Aorta (tissue), 5 donors: Measurements from ENCODE around the gene PLCXD1. TPM values are rescaled to one million over a fixed set of nuclear protein-coding genes. Genes with fewer than 3 reads are reported as not detected.
"Not testable (repeated sequence)": the region's sequence is repeated elsewhere in the genome, so short reads cannot be mapped to it uniquely, and the experiment has no call there.

ENCODE experiments used
- ATAC-seq: fragments of 200-7000 bp; cut with Tn5 transposase; one replicate; pipeline ENCODE4 v1.9.1; 2022; ENCODE audit warnings: moderate library complexity; ENCODE audit not compliant: low FRiP score
- DNase-seq, 2 donors: peaks; one replicate each; pipeline ENCODE4 v3.0.0-alpha.2; 2020
- H3K27ac ChIP-seq, 2 donors: one replicate each; pipeline ENCODE4 v1.5.1; 2013; ENCODE audit warnings: low read length in 2 of 2, mild to moderate bottlenecking in 2 of 2, moderate library complexity in 2 of 2, control low read depth in 1 of 2, inconsistent platforms in 1 of 2, low read depth in 1 of 2
- H3K27me3 ChIP-seq, 2 donors: one replicate each; pipeline ENCODE4 v1.6.1; 2013; ENCODE audit warnings: control low read depth in 1 of 2, low read length in 1 of 2, mild to moderate bottlenecking in 1 of 2, moderate library complexity in 1 of 2; ENCODE audit not compliant: insufficient read depth in 2 of 2, control insufficient read depth in 1 of 2
- H3K36me3 ChIP-seq, 2 donors: one replicate each; pipeline ENCODE4 v1.6.1; 2013; ENCODE audit warnings: control low read depth in 1 of 2, low read length in 1 of 2, mild to moderate bottlenecking in 1 of 2; ENCODE audit not compliant: insufficient read depth in 2 of 2, control insufficient read depth in 1 of 2
- H3K4me1 ChIP-seq, 2 donors: one replicate each; pipeline ENCODE4 v1.6.1; 2013; ENCODE audit warnings: low read length in 2 of 2, control low read depth in 1 of 2, mild to moderate bottlenecking in 1 of 2, moderate library complexity in 1 of 2; ENCODE audit not compliant: insufficient read depth in 2 of 2, control insufficient read depth in 1 of 2
- H3K4me3 ChIP-seq, 2 donors: one replicate each; pipeline ENCODE4 v1.5.1; 2013; ENCODE audit warnings: low read length in 2 of 2, control low read depth in 1 of 2, mild to moderate bottlenecking in 1 of 2
- H3K9me3 ChIP-seq: one replicate; pipeline ENCODE4 v1.6.1; 2013; ENCODE audit warnings: mild to moderate bottlenecking, low read length; ENCODE audit not compliant: control insufficient read depth
- WGBS, 2 donors: extraction: QIAGEN DNeasy Blood & Tissue Kit; methylation state at CpG; one replicate each; pipeline ENCODE4 v1.1.7; 2013; 5-methylcytosine and 5-hydroxymethylcytosine counted together
- intact Hi-C, 2 donors: fragments of 100-400 bp; cut with DNase I; formaldehyde crosslinking; loops; one replicate each; pipeline versions ENCODE4 v1.14.2 to v1.15.0; 2022
- polyA plus RNA-seq, 2 donors: library from polyadenylated mRNA; stranded (reverse); fragments of 200-250 nt; gene quantifications; one replicate each; pipeline ENCODE4 v1.2.3, GENCODE V29; 2013
- total RNA-seq, 2 donors: library from RNA; stranded (reverse); fragmentation: NEBNext Ultra II Directional; extraction: Animal tissue kit (Norgen Biotek cat#: 25700); gene quantifications; one replicate each; pipeline ENCODE4 v1.2.1, GENCODE V29; 2021
- donor health status: healthy with polysubstance abuse.
- donor health status: Bipolar disorder and iron deficiency.
- donor health status: DM: no; HTN: no; CAD: no.
- donor health status: DM: no; HTN: no; CAD: no.
- donor health status: DM: yes; HTN: yes; CAD: no.

PLCXD1 gene
- total and polyA plus RNA-seq, 4 donors: 1.3 to 16.3 (median 6.7) TPM

DNA sequence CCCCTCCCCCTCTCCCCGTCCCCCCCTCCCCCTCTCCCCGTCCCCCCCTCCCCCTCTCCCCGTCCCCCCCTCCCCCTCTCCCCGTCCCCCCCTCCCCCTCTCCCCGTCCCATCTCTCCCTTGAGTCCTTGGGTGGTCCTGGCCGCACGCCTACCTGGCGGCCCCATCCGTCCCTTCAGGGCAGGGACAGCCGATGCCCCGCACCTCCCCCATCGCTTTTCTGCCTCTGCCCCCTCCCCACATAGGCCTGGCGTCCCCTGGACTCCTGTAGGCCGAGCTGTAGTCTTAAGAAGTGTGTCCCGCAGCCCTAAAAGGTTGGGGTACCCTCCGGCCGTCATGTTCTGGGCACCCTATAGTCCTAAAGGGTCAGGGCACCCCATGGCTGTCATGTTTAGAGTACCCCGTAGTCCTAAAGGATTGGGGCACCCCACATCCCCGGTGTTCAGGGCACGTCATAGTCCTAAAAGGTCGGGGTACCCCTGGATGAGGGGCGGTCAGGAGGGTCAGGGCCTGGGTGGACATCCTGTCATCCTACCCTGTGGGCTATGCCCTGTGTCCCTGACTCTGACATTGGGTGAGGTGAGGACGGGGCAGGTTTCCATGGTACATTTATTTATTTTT lies 48.2 kb downstream of the PLCXD1 start:
- no peak for DNase-seq
- 81% methylated on average over 12 to 18 of the region's 23 CpGs for WGBS, 2 donors
- Histone ChIP-seq H3K9me3 (no peaks in the 10 kb centered on the region), H3K36me3 (no peaks in the 10 kb centered on the region), H3K4me1 (no peaks in the 10 kb centered on the region), H3K27me3 (no peaks in the 10 kb centered on the region), H3K4me3 (no peak overlapping the region), H3K27ac (no peak overlapping the region)
- intact Hi-C loops: no loop called here
- ATAC-seq: no peak

DNA sequence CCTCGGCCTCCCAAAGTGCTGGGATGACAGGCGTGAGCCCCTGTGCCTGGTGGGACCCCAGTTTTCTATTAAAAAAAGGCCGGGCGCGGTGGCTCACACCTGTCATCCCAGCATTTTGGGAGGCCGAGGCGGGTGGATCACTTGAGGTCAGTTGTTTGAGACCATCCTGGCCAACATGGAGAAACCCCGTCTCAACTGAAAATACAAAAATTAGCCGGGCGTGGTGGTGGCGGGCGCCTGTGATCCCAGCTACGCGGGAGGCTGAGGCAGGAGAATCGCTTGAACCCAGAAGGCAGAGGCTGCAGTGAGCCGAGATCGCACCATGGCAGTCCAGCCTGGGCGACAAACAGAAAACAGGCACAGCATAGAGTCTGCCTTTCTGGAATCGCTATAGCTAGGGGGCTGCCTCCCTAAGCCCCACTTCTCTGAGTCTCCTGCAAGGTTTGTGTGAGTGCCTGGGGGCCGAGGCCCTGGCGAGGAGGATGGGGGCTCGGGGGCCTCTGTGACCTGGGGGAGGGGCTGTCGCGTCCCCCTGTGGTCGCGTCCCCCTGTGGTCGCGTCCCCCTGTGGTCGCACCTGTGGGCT lies 49.1 kb downstream of the PLCXD1 start:
- H3K27me3 ChIP-seq, H3K36me3 ChIP-seq, ATAC-seq, H3K4me1 ChIP-seq, H3K4me3 ChIP-seq, intact Hi-C loops, H3K27ac ChIP-seq, H3K9me3 ChIP-seq: not testable (repeated sequence)
- WGBS, 2 donors: 72 to 85% methylated on average over 22 to 29 of the region's 29 CpGs
- DNase-seq: peak in 1 of 2 donors; percentile 34

DNA sequence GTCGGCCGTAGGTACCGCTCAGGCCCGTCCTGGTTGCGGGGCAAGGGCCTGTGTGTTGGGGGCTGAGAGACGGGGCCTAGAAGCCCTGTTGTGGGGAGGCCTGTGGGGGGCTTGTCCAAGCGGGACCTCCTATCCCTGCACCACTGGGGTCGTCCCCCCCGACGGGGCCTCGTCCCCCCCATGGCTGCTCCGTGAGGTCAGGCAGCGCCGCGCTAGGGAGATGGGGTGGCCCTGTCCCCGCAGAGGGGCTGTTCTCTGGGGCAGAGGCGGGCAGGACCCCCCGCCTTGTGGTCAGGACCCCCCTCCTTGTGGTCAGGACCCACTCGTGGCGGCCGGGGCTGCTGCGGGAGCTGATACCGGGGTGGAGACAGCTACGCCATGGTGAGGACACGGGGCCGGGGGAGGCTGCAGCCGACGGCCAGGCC lies 49.6 kb downstream of the PLCXD1 start:
- Histone ChIP-seq H3K9me3 (no peaks in the 10 kb centered on the region), H3K36me3 (no peaks in the 10 kb centered on the region), H3K27ac (no peak overlapping the region), H3K4me1 (no peaks in the 10 kb centered on the region), H3K4me3 (no peak overlapping the region), H3K27me3 (no peaks in the 10 kb centered on the region)
- ATAC-seq (no peak), DNase-seq (no peak)
- intact Hi-C loops: no loop called here
- 20 to 27% methylated on average over 13 to 28 of the region's 28 CpGs for WGBS, 2 donors

DNA sequence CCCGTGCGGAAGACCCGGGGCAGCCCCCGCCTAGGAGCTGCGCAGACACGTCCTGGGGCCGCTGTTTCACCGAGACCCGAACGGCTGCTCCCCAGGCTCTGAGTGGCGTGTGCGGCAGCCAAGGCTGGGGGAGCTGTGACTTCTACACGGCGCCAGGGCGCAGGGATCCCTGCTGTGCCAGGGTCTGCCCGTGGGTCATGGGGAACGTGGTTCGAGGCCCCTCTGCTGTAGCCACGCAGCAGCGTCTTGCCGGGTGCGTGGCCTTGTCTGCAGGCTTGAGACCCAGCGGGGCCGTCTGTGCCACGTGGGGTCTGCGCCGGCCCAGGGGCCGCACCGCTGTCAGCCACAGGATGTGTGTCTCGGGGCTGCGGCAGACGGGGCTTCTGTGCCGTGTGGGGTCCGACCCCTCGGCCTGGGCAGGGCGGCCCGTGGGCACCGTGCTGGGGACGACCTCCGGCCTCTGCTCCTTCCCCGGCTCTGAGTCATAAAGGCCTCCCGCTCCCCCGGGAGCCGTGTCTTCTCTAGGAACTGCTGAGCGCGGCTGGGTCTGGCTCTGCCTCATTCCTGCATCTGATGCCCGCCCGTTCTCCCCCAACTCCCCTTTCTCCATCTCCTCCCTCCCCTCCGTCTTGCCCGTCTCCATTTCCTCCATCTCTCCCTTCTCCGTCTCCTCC lies 50.1 kb downstream of the PLCXD1 start:
- 8 to 13% methylated on average over 48 to 51 of the region's 51 CpGs for WGBS, 2 donors
- peak; percentile 21 for ATAC-seq
- intact Hi-C loops: no loop called here
- peak; percentile 48 to 83 for DNase-seq
- Histone ChIP-seq H3K27ac (no peak overlapping the region), H3K27me3 (no peaks in the 10 kb centered on the region), H3K36me3 (no peaks in the 10 kb centered on the region), H3K4me1 (no peaks in the 10 kb centered on the region), H3K9me3 (no peaks in the 10 kb centered on the region), H3K4me3 (no peak overlapping the region)

DNA sequence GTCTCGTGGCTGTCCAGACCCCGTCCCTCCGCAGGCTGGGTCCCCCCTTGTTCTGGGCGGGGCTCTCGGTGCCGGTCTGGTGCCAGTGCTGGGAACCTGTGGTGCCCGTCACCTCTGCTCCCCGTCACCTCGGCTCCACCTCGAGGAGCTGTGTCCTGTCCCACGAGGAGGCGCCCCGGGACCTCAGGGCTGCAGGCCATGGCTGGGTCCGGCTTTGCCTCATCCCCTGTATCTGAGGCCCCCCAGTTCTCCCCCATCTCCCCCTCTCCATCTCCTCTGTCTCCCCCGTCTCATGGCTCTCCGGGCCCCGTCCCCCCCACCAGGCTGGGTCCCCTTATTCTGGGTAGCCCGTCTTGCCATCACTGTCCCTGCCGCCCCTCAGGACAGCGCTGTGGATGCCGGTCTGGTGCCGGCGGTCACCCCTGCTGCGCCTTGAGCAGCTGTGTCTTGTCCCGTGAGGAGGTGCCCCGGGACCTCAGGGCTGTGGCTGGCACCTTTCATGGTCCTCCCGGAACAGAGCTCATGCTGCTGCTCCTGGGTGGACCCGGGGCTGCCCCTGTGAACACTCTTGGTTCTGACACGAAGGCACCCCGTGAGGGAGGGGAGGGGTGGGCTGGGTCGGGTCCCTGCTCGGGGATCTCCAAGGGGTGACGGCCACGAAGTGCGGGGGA lies 50.8 kb downstream of the PLCXD1 start:
- 60 to 67% methylated on average over 32 to 35 of the region's 35 CpGs for WGBS, 2 donors
- Histone ChIP-seq H3K27ac (no peak overlapping the region), H3K36me3 (no peaks in the 10 kb centered on the region), H3K4me1 (no peaks in the 10 kb centered on the region), H3K4me3 (no peak overlapping the region), H3K27me3 (no peaks in the 10 kb centered on the region), H3K9me3 (no peaks in the 10 kb centered on the region)
- intact Hi-C loops: no loop called here
- ATAC-seq: no peak
- DNase-seq: peak; percentile 34 to 74

DNA sequence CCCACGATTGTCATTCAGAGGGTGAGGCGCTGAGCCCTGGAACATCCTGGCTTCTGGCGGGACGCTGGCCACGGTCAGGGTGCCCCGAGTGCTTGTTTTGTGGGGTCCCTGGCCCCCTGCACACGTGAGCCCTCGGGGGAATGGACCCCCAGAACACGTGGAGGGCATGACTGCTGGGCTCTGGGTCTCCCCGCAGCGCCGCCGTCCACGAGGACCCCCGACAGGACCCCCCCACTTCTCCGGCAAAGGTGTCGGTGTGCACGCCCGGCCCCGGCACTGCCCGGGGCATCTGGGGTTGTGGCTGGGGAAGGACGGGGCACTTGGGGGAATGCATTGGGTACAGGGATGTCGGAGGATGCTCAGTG lies 51.3 kb downstream of the PLCXD1 start:
- H3K4me3 ChIP-seq: no peak overlapping the region
- no peak for ATAC-seq

DNA sequence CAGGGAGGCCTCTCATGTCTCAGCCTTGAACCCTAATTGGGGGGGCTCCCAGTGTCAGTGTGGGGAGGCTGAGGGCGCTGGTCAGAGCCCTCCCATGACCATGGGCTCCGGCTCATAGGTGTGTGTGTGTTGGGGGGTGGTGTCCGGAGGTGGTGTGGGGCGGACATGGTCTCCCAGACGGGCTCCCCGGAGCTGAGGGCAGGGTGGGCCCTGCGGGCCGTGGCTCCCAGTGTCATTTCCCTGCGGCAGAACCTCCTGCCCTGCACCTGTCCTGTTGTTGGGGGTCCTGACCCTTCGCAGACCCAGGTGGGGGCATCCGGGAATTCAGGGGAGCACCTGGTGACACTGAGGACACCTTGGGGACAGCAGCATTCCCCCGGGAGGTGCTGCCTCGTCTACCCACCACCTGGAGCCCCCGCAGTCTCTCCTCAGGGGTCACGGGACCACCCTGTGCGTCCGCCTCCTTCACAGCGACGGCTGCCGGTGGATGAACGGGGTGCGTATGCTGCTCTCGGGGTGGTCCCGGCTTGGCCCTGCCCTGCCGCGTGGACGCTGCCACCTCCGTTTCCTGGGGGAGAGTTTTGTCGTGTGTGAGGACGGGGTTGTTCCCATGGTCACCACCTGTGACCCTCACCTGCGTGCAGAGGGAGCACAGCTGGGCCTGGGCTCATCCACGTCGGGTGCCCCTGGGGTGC lies 51.9 kb downstream of the PLCXD1 start:
- WGBS, 2 donors: 96% methylated on average over 33 of the region's 33 CpGs
- no peaks in the 10 kb centered on the region for H3K9me3 ChIP-seq
- no peak for ATAC-seq
- no peaks in the 10 kb centered on the region for H3K4me1 ChIP-seq
- H3K36me3 ChIP-seq: no peaks in the 10 kb centered on the region
- peak; percentile 38 to 61 for DNase-seq
- H3K27ac ChIP-seq: no peak overlapping the region
- H3K4me3 ChIP-seq: no peak overlapping the region
- H3K27me3 ChIP-seq: no peaks in the 10 kb centered on the region
- intact Hi-C loops: no loop called here

More for the DNA sequence above, 51.3 kb downstream of the PLCXD1 start:
- WGBS, 2 donors: 94 to 95% methylated on average over 20 to 23 of the region's 23 CpGs
- peak; percentile 39 to 57 for DNase-seq
- intact Hi-C loops: no loop called here
- Histone ChIP-seq H3K27ac (no peak overlapping the region), H3K36me3 (no peaks in the 10 kb centered on the region), H3K27me3 (no peaks in the 10 kb centered on the region), H3K4me1 (no peaks in the 10 kb centered on the region), H3K9me3 (no peaks in the 10 kb centered on the region)

DNA sequence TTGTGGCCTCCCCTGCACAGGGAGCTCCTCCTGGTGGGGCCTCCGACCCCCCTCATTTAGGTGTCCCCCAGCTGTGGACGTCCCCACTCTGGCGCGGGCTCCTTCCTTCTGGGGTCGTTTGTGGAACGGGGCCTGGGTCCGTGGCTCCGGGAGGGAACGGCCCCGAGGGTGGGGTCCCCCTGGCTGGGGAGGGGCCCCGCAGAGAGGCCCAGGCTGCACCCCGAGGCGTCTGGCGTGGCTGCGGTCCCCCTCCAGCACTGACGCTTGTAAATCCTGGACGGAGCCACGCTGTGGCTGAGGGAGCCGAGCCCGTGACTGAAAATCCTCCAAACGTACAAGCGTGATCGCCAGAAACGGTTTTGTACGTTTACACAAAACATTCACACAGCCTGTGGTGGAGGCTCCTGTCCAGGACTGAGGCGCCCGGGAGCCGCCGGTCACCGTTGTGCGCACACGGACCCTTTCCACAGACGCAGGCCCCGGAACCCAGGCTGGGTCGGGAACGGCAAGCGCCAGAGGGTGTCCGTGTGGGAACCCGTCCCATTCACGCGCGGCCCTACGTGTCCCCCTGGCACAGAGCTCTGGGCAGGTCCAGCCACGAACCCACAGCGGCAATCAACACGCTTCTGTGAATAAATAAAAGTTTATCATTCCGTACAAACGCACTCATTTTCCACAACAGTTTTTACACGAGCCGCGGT lies 52.6 kb downstream of the PLCXD1 start:
- no peaks in the 10 kb centered on the region for H3K27me3 ChIP-seq
- H3K36me3 ChIP-seq: no peaks in the 10 kb centered on the region
- H3K9me3 ChIP-seq: no peaks in the 10 kb centered on the region
- H3K4me1 ChIP-seq: no peaks in the 10 kb centered on the region
- intact Hi-C loops: no loop called here
- peak; percentile 26 to 68 for DNase-seq
- no peak overlapping the region for H3K4me3 ChIP-seq
- WGBS, 2 donors: 92 to 93% methylated on average over 51 of the region's 51 CpGs
- ATAC-seq: no peak
- H3K27ac ChIP-seq: no peak overlapping the region
